Measurements from ENCODE around the gene TULP4.

DNA sequence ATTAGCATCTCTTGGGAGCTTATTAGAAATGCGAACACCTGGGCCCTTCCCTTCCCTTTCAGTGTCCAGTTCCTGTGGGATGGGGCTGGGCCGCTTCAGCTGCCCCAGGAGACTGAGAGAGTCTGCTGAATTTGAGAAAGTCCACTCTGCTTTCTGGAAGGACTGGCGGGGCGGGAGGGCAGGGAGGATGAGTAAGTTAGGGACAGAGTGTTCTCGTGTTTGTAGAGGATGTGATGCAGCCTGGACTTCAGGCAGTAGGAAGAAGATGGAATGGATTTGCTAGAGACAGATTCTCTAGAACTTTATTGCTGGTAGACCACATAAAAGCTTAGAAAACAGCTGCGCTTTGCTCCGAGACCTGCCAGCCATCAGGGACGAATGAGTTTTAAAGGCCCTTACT lies 1.1 kb upstream of the TULP4 start:
- no peak for TF ChIP-seq CTCF (IDR thresholded peaks at IDR 0.05)
- TF ChIP-seq POLR2AphosphoS5 (IDR thresholded peaks at IDR 0.05) = no peak

Measured in prostate gland (tissue), 2 donors.